ENCODE measurements around the gene TTC39A.
A peak's percentile ranks its signal among the peaks of the same experiment; 100 is the strongest.

Gene TTC39A

DNA sequence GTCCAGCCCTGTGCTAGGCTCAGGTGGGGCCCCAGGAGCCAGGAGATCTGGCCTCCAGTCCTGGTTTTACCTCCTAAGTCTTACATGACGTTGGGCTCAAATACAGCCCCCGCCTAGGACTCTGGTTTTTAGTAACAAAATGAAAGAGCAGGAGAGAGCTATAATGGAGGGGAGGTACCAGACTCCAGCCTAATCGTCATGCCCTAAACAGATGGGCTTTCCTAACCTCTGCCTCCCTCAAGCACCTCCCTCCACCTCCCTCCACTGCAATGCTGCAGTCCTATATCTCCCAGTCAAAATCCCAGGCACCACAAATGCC is 28.6 kb downstream of the TTC39A start:
- no peak overlapping the region for H3K9ac ChIP-seq (ENCODE audit: insufficient read length, low read depth)
- H3K4me1 ChIP-seq (ENCODE audit: insufficient read depth, insufficient read length) = peaks cover 22% of the 10 kb centered on the region
- DNase-seq (ENCODE audit: low read depth, low spot score) = no peak
- H3K4me3 ChIP-seq (ENCODE audit: insufficient read length, low read depth) = no peak overlapping the region
- H3K27me3 ChIP-seq (ENCODE audit: insufficient read depth, insufficient read length) = no peaks in the 10 kb centered on the region
- H3K9me3 ChIP-seq (ENCODE audit: insufficient read depth, low read length) = peaks cover 12% of the 10 kb centered on the region; the same call in 1 of the 2 replicates
- TF ChIP-seq YY1 (IDR thresholded peaks at IDR 0.05; ENCODE audit: insufficient read depth, insufficient read length) = no peak
- TF ChIP-seq ZNF274 (IDR thresholded peaks at IDR 0.05; ENCODE audit: low read depth, low read length) = no peak
- TF ChIP-seq SUZ12 (IDR thresholded peaks at IDR 0.05; ENCODE audit: extremely low read depth, insufficient read depth, insufficient read length) = no peak
- no peaks in the 10 kb centered on the region for H3K36me3 ChIP-seq (ENCODE audit: insufficient read depth, insufficient read length, low read length)

DNA sequence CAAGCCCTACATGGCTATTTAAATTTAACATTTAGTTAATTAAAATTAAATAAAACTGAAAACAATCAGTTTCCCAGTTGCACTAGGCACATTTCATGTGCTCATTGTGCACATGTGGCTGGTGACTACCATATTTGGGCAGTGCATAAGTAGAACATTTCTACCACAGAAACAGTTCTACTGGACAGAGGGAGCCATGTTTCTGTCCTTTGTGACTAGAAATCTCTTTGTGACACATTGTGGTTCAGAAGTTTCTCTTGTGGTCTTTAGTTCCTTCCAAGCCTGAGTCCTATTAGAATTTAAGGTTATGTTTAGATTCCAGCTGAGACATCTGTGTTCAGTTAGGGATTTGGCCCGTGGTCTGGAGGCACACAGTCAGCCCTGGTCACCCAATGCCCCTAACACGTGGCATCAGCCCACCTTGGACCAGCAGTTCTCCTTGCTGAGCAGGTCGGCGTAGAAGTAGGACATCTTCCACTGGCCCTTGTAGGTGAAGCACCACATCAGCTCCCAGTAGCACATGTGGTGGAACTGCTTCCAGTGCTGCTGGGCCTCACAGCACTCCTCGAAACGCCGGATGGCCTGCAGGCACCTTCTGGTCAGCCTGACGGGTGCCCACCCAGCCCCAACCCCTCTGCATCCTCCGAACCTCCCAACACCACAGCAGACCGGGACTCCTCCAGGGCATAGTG is 29.1 kb downstream of the TTC39A start:
- Histone ChIP-seq H3K4me3 (ENCODE audit: insufficient read length, low read depth) (no peak overlapping the region), H3K4me1 (ENCODE audit: insufficient read depth, insufficient read length) (peaks cover 25% of the 10 kb centered on the region), H3K9me3 (ENCODE audit: insufficient read depth, low read length) (peaks cover 12% of the 10 kb centered on the region; the same call in 1 of the 2 replicates), H3K9ac (ENCODE audit: insufficient read length, low read depth) (no peak overlapping the region), H3K27me3 (ENCODE audit: insufficient read depth, insufficient read length) (no peaks in the 10 kb centered on the region), H3K36me3 (ENCODE audit: insufficient read depth, insufficient read length, low read length) (no peaks in the 10 kb centered on the region)
- no peak for TF ChIP-seq ZNF274 (IDR thresholded peaks at IDR 0.05; ENCODE audit: low read depth, low read length)
- no peak for TF ChIP-seq SUZ12 (IDR thresholded peaks at IDR 0.05; ENCODE audit: extremely low read depth, insufficient read depth, insufficient read length)
- no peak for TF ChIP-seq YY1 (IDR thresholded peaks at IDR 0.05; ENCODE audit: insufficient read depth, insufficient read length)
- DNase-seq (ENCODE audit: low read depth, low spot score) = no peak

DNA sequence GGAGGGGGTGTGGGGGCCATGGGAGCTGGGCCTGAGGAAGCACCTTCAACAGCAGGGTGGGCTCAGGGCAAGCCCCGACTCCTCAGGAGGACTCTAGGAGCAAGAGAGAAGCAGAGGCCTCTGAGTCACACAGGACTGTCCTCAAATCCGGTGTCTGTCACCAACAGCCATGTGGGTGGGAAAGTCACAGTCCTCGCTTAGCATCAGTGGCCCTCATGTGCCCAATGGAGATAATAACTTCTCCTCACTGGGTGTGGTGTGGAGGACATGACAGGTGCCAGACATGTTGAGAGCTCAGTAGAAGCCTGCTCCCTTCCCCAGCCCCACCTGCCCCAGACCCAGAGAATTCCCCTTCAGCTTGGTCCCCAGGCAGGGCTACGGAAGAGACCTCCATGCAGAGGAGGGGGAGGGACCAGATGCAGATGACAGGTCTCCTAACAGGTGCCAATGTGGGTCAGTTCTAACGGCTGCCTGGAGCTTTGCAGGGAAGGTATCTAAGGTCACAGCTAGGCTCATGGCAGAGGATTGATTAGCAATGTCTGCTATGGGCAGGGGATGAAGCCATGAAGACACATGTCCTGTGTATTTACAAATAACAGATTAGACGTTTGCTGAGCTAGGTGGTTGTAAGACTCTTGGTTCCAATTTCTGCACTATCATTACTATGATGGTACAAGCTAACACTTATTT is 30.2 kb downstream of the TTC39A start:
- Histone ChIP-seq H3K27me3 (ENCODE audit: insufficient read depth, insufficient read length) (no peaks in the 10 kb centered on the region), H3K36me3 (ENCODE audit: insufficient read depth, insufficient read length, low read length) (no peaks in the 10 kb centered on the region), H3K4me3 (ENCODE audit: insufficient read length, low read depth) (no peak overlapping the region), H3K9me3 (ENCODE audit: insufficient read depth, low read length) (peaks cover 12% of the 10 kb centered on the region; the same call in 1 of the 2 replicates), H3K9ac (ENCODE audit: insufficient read length, low read depth) (no peak overlapping the region), H3K4me1 (ENCODE audit: insufficient read depth, insufficient read length) (peaks cover 22% of the 10 kb centered on the region)
- DNase-seq (ENCODE audit: low read depth, low spot score) = no peak
- no peak for TF ChIP-seq YY1 (IDR thresholded peaks at IDR 0.05; ENCODE audit: insufficient read depth, insufficient read length)
- no peak for TF ChIP-seq ZNF274 (IDR thresholded peaks at IDR 0.05; ENCODE audit: low read depth, low read length)
- TF ChIP-seq SUZ12 (IDR thresholded peaks at IDR 0.05; ENCODE audit: extremely low read depth, insufficient read depth, insufficient read length) = no peak

DNA sequence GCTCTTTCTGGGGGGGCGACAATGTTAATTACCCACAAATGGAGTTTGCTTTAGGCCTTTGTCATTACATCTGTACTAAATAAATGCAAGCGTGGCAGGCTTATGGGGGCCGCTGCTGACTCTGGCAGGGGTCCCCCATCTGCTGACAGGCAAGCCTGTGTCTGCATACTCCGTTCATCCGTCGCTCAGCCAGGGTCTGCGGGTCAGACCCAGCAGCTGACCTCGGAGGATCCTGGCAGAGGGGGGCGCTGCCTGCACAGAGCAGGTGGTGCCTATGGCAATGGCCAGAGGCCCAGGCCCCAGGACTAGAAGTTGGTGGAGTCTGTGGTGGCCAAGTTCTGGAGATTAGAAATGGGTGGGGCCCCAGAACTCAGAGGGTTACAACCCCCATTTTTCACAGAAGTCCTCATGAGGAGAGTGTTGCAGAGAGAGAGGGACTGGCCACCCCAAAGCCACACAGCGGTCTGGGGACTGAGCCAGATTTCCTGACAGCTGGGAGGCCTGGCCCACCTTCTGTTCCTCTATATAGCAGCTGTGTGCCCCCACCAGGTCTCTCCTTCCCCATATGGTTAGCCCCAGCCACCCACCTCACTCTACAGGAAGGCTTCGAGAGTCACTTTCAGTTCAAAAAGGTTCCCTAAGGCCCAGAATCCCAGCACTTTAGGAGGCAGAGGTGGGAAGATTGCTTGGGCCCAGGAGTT is 31.0 kb downstream of the TTC39A start:
- no peaks in the 10 kb centered on the region for H3K27me3 ChIP-seq (ENCODE audit: insufficient read depth, insufficient read length)
- no peak for DNase-seq (ENCODE audit: low read depth, low spot score)
- no peak for TF ChIP-seq ZNF274 (IDR thresholded peaks at IDR 0.05; ENCODE audit: low read depth, low read length)
- TF ChIP-seq YY1 (IDR thresholded peaks at IDR 0.05; ENCODE audit: insufficient read depth, insufficient read length) = no peak
- no peak for TF ChIP-seq SUZ12 (IDR thresholded peaks at IDR 0.05; ENCODE audit: extremely low read depth, insufficient read depth, insufficient read length)
- H3K9me3 ChIP-seq (ENCODE audit: insufficient read depth, low read length) = peaks cover 12% of the 10 kb centered on the region; the same call in 1 of the 2 replicates
- no peaks in the 10 kb centered on the region for H3K36me3 ChIP-seq (ENCODE audit: insufficient read depth, insufficient read length, low read length)
- H3K9ac ChIP-seq (ENCODE audit: insufficient read length, low read depth) = no peak overlapping the region
- peaks cover 17% of the 10 kb centered on the region for H3K4me1 ChIP-seq (ENCODE audit: insufficient read depth, insufficient read length)
- H3K4me3 ChIP-seq (ENCODE audit: insufficient read length, low read depth) = no peak overlapping the region

DNA sequence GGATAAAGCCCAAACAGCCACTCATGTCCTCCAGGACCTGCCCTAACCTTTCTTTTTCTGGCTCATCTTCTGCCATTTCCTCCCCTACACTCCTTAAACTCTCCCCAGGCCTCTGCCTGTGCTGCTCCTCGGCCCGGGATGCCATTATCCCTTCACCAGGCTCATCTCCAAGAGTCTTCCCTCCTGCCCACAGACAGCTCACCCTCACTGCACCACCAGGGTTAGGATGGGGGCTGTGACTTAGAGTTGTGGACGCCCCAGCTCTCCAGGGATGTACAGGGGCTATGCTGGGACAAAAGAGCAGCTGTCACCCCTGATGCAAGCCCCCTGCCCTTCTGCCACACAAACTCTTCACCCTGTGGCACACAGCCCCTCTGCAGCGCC is 32.0 kb downstream of the TTC39A start:
- H3K4me1 ChIP-seq (ENCODE audit: insufficient read depth, insufficient read length) = peaks cover 17% of the 10 kb centered on the region
- H3K36me3 ChIP-seq (ENCODE audit: insufficient read depth, insufficient read length, low read length) = no peaks in the 10 kb centered on the region
- no peak overlapping the region for H3K4me3 ChIP-seq (ENCODE audit: insufficient read length, low read depth)
- no peak for DNase-seq (ENCODE audit: low read depth, low spot score)
- H3K9me3 ChIP-seq (ENCODE audit: insufficient read depth, low read length) = peaks cover 12% of the 10 kb centered on the region; the same call in 1 of the 2 replicates
- no peaks in the 10 kb centered on the region for H3K27me3 ChIP-seq (ENCODE audit: insufficient read depth, insufficient read length)
- no peak for TF ChIP-seq YY1 (IDR thresholded peaks at IDR 0.05; ENCODE audit: insufficient read depth, insufficient read length)
- TF ChIP-seq ZNF274 (IDR thresholded peaks at IDR 0.05; ENCODE audit: low read depth, low read length) = no peak
- no peak for TF ChIP-seq SUZ12 (IDR thresholded peaks at IDR 0.05; ENCODE audit: extremely low read depth, insufficient read depth, insufficient read length)
- no peak overlapping the region for H3K9ac ChIP-seq (ENCODE audit: insufficient read length, low read depth)

DNA sequence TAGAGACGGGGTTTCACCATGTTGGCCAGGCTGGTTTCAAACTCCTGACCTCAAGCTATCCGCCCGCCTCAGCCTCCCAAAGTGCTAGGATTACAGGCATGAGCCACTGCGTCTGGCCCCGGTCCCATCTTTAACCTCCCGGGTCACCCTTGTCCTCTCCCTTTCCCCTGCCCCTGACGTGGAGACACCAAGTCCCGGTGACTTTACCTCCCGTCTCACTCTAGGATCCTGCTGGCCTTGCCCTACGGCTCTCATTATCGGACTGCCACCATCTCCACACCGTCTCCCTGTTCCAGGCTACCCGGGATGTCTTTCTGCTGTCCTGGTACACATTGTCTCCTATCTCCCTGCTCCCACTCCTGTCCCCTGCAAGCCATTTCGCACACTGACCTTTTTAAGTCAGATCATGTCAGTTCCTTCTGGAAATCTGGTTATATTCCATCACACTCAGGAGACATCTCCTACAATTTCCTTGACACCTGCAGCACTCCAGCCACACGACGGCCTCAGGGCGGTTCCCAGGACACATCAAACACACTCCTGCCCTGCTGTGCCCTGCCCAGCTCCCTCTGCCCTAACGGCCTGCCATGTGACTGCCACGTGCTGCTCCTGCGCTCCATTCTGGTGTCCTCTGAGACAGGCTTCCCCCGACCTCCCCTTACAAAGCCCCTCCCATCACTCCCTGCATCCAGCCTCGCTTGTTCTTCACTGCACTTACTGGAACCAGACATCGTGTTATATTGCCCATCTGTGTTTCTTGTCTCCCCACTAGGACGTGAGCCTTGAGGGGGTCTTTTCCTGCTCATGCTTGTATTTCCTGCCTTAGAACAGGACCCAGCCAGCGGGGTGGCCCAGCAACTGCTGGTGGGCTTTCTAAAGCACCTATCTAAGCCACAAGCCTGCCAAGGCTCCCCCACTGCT is 32.7 kb downstream of the TTC39A start:
- no peak for TF ChIP-seq YY1 (IDR thresholded peaks at IDR 0.05; ENCODE audit: insufficient read depth, insufficient read length)
- no peak for TF ChIP-seq SUZ12 (IDR thresholded peaks at IDR 0.05; ENCODE audit: extremely low read depth, insufficient read depth, insufficient read length)
- TF ChIP-seq ZNF274 (IDR thresholded peaks at IDR 0.05; ENCODE audit: low read depth, low read length) = no peak
- H3K36me3 ChIP-seq (ENCODE audit: insufficient read depth, insufficient read length, low read length) = no peaks in the 10 kb centered on the region
- H3K9me3 ChIP-seq (ENCODE audit: insufficient read depth, low read length) = peaks cover 12% of the 10 kb centered on the region; the same call in 1 of the 2 replicates
- no peaks in the 10 kb centered on the region for H3K27me3 ChIP-seq (ENCODE audit: insufficient read depth, insufficient read length)
- no peak for DNase-seq (ENCODE audit: low read depth, low spot score)
- H3K9ac ChIP-seq (ENCODE audit: insufficient read length, low read depth) = peak overlapping the region; percentile 39
- H3K4me3 ChIP-seq (ENCODE audit: insufficient read length, low read depth) = no peak overlapping the region
- H3K4me1 ChIP-seq (ENCODE audit: insufficient read depth, insufficient read length) = peaks cover 17% of the 10 kb centered on the region

All from NT2/D1 (cell line).